GM23338 (cell line): ENCODE data around the gene MAN1C1.
A peak's percentile ranks its signal among the peaks of the same experiment; 100 is the strongest.

Experiments
- CTCF ChIP-seq, 2 experiments: fragments of 200-600 bp in 1 of 2; sonication (generic) in 1 of 2; conservative IDR thresholded peaks; 2 replicates each; pipeline versions ENCODE4 v1.5.1 to v1.6.1; 2016 to 2017; ENCODE audit warnings: antibody characterized with exemption in 2 of 2, low read depth in 2 of 2, mild to moderate bottlenecking in 2 of 2, moderate library complexity in 1 of 2
- EZH2 ChIP-seq: fragments of 200-600 bp; sonication (generic); IDR thresholded peaks from one replicate; pipeline ENCODE4 v1.8.0; 2017; ENCODE audit warnings: antibody characterized with exemption, mild to moderate bottlenecking, low read depth; ENCODE audit not compliant: unreplicated experiment
- JUNB ChIP-seq: IDR thresholded peaks from one replicate; pipeline ENCODE4 v1.6.1; 2016; ENCODE audit warnings: antibody characterized with exemption; ENCODE audit not compliant: unreplicated experiment
- POLR2AphosphoS5 ChIP-seq: IDR thresholded peaks from 2 replicates; pipeline ENCODE4 v1.6.1; 2016; ENCODE audit warnings: antibody characterized with exemption, low read depth
- REST ChIP-seq: IDR thresholded peaks from one replicate; pipeline ENCODE4 v1.6.1; 2018; ENCODE audit warnings: antibody characterized with exemption; ENCODE audit not compliant: unreplicated experiment
- ZNF462 ChIP-seq: fragments of 250-450 bp; sonication (Bioruptor Pico); IDR thresholded peaks from 2 replicates; pipeline ENCODE4 v1.5.0; 2020; ENCODE audit warnings: mild to moderate bottlenecking, moderate library complexity

GRCh38 chr1:25725482-25725881, 108.9 kb downstream of the MAN1C1 start:
- peak; percentile 36 to 44 for TF ChIP-seq CTCF (conservative IDR thresholded peaks at IDR 0.05; ENCODE audit: low read depth in 2 of 2)
- TF ChIP-seq REST, result no peak
- no peak for TF ChIP-seq ZNF462 (CRISPR knock-in tag)
- TF ChIP-seq JUNB, result no peak
- TF ChIP-seq POLR2AphosphoS5, result no peak
- no peak for TF ChIP-seq EZH2
